Esophagus (tissue), 2 donors: Measurements from ENCODE around the gene TMEM179. TPM values are rescaled to one million over a fixed set of nuclear protein-coding genes. Genes with fewer than 3 reads are reported as not detected.
"Not testable (repeated sequence)": the region's sequence is repeated elsewhere in the genome, so short reads cannot be mapped to it uniquely, and the experiment has no call there.

Experiments
- H3K27ac ChIP-seq, 2 donors: one replicate each; pipeline ENCODE4 v1.5.1; 2013; ENCODE audit warnings: low read depth in 2 of 2, mild to moderate bottlenecking in 2 of 2, inconsistent platforms in 1 of 2, low read length in 1 of 2, moderate library complexity in 1 of 2
- H3K27me3 ChIP-seq, 2 donors: one replicate each; pipeline ENCODE4 v1.6.1; 2013; ENCODE audit warnings: low read length in 2 of 2, control low read depth in 1 of 2, mild to moderate bottlenecking in 1 of 2; ENCODE audit not compliant: insufficient read depth in 2 of 2, control insufficient read depth in 1 of 2
- H3K36me3 ChIP-seq, 2 donors: one replicate each; pipeline ENCODE4 v1.6.1; 2013; ENCODE audit warnings: low read length in 1 of 2; ENCODE audit not compliant: control insufficient read depth in 2 of 2, insufficient read depth in 2 of 2
- H3K4me1 ChIP-seq, 2 donors: one replicate each; pipeline ENCODE4 v1.6.1; 2013; ENCODE audit warnings: low read length in 1 of 2; ENCODE audit not compliant: control insufficient read depth in 2 of 2, insufficient read depth in 2 of 2
- H3K4me3 ChIP-seq, 2 donors: one replicate each; pipeline ENCODE4 v1.5.1; 2013; ENCODE audit warnings: low read length in 2 of 2, mild to moderate bottlenecking in 2 of 2, low read depth in 1 of 2, moderate library complexity in 1 of 2
- H3K9me3 ChIP-seq, 2 donors: one replicate each; pipeline ENCODE4 v1.6.1; 2013; ENCODE audit warnings: mild to moderate bottlenecking in 2 of 2, low read depth in 1 of 2, low read length in 1 of 2, moderate library complexity in 1 of 2; ENCODE audit not compliant: control insufficient read depth in 2 of 2, insufficient read depth in 1 of 2
- WGBS, 2 donors: extraction: QIAGEN DNeasy Blood & Tissue Kit; methylation state at CpG; one replicate each; pipeline ENCODE4 v1.1.7; 2013; 5-methylcytosine and 5-hydroxymethylcytosine counted together
- polyA plus RNA-seq, 2 donors: library from polyadenylated mRNA; stranded (reverse); fragments of 200-250 nt; gene quantifications; one replicate each; pipeline ENCODE4 v1.2.3, GENCODE V29; 2013
- donor health status: healthy with polysubstance abuse.
- donor health status: Bipolar disorder and iron deficiency.

The TMEM179 gene
- polyA plus RNA-seq, 2 donors, result 0.02 to 0.06 TPM

DNA sequence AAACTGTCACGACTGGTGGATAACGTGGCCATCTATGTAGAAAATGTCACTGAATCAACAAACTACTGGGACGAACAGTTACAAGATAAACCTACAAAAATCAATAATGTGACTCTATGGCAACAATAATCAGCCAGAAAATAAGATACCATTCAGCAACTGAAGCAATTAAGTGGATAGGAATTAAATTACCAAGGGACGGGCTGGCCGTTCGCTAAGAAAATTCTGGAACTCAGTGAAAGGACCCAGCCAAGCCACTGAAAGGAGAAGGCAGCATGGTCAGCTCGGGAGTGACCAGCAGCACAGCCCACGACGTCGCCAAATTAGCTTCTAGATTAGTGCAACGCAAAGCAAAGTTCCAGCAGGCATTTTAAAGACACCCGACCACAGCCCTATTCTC lies 33.6 kb upstream of the TMEM179 start:
- Histone ChIP-seq H3K36me3 (no peaks in the 10 kb centered on the region), H3K4me1 (no peaks in the 10 kb centered on the region), H3K27ac (no peak overlapping the region), H3K27me3 (no peaks in the 10 kb centered on the region), H3K9me3 (peaks cover 0 to 7% of the 10 kb centered on the region in 2 donors), H3K4me3 (no peak overlapping the region)
- 27 to 30% methylated on average over 12 of the region's 12 CpGs for WGBS, 2 donors

DNA sequence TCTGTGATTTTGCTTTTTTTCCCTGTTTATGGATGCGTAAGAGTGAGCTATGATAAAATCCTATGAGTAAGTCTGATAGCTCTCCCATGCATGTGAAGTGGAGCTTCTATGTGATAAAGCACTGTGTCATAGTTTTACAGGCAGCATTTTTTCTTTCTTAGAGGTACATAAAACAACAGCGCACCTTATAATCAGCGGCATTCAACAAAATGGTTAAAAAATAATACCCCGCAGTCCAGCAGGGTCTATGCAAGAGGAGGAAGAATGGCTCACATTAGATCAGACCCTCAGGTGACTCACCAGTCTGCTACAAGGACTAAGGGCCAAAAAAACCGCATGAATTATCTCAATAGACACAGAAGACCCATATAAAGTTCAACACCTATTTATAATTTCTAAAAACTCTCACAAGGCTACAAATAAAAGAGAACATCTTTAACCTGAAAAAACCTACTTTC lies 33.0 kb upstream of the TMEM179 start:
- WGBS, 2 donors, result 74 to 75% methylated on average over 5 of the region's 5 CpGs
- H3K27me3 ChIP-seq, result no peaks in the 10 kb centered on the region

DNA sequence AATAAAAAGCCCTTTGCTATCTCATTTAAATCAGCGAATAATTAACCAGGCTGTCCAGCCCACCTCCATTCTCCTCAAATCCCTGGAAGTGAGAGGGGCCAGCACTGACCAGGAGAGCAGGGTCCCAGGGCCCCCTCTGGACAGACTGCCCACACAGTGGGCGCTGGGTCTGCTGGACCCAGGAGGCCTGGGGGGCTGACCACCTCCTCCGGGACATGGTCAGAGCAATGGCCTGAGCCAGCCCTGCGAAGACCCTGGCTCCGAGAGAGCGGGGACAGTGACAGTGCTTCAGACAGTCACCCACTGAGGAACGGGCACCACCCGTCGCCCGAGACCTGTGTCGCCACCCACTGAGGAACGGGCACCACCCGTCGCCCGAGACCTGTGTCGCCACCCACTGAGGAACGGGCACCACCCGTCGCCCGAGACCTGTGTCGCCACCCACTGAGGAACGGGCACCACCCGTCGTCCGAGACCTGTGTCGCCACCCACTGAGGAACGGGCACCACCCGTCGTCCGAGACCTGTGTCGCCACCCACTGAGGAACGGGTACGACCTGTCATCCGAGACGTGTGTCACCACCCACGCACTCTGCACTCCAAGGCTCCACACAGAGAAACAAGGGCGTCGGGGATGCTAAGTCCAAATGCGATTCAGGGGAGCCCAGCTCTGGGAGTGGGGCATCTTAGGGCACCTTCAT lies 32.4 kb upstream of the TMEM179 start:
- H3K4me1 ChIP-seq, result not testable (repeated sequence)

More for the DNA sequence above, 33.0 kb upstream of the TMEM179 start:
- Histone ChIP-seq H3K9me3 (peaks cover 0 to 7% of the 10 kb centered on the region in 2 donors), H3K4me3 (no peak overlapping the region), H3K27ac (no peak overlapping the region), H3K36me3 (no peaks in the 10 kb centered on the region), H3K4me1 (no peaks in the 10 kb centered on the region)

DNA sequence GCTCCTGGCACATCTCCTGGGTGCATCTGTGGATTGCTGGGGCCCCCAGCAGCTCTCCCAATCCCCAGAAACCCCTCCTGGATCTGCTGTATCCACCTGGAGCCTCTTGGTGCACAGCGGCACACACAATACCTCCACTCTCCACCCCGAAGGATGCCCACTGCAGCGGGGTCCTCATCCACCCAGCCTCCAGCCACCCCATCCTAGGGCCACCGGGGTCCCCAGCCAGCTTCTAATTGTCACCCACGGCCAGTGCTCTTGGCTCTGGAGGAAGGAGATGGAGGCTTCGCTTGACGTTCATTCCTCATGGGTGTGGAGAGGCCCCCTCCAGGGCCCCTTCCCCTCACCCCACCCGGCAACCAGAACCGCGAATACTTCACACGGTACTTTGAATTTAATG lies 31.6 kb upstream of the TMEM179 start:
- Histone ChIP-seq H3K27me3 (no peaks in the 10 kb centered on the region), H3K4me1 (no peaks in the 10 kb centered on the region), H3K27ac (no peak overlapping the region), H3K9me3 (peaks cover 0 to 7% of the 10 kb centered on the region in 2 donors), H3K4me3 (no peak overlapping the region), H3K36me3 (no peaks in the 10 kb centered on the region)
- WGBS, 2 donors, result 81 to 82% methylated on average over 11 of the region's 11 CpGs

More for the DNA sequence above, 32.4 kb upstream of the TMEM179 start:
- not testable (repeated sequence) for H3K9me3 ChIP-seq, H3K27me3 ChIP-seq, H3K27ac ChIP-seq, H3K4me3 ChIP-seq, H3K36me3 ChIP-seq
- WGBS, 2 donors, result 72 to 80% methylated on average over 37 to 39 of the region's 39 CpGs

DNA sequence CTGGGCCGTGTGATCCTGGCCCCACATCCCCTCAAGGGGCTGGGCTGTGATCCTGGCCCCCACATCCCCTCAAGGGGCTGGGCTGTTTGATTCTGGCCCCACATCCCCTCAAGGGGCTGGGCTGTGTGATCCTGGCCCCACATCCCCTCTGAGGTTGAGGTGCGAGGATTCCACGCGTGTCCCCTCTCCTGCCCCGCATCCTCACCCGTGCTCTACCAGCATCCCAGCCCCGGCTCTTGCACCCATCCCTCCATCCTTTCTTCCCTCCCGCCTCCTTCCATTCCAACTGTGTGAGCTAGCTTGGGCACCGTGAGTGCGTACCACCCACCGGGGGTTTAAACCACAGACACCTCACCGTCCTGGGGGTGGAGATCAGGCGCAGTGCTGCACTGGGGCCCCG lies 31.1 kb upstream of the TMEM179 start:
- WGBS, 2 donors, result 79 to 89% methylated on average over 13 of the region's 14 CpGs
- Histone ChIP-seq H3K4me1 (no peaks in the 10 kb centered on the region), H3K9me3 (peaks cover 0 to 7% of the 10 kb centered on the region in 2 donors), H3K27ac (no peak overlapping the region), H3K4me3 (no peak overlapping the region), H3K27me3 (no peaks in the 10 kb centered on the region), H3K36me3 (no peaks in the 10 kb centered on the region)

DNA sequence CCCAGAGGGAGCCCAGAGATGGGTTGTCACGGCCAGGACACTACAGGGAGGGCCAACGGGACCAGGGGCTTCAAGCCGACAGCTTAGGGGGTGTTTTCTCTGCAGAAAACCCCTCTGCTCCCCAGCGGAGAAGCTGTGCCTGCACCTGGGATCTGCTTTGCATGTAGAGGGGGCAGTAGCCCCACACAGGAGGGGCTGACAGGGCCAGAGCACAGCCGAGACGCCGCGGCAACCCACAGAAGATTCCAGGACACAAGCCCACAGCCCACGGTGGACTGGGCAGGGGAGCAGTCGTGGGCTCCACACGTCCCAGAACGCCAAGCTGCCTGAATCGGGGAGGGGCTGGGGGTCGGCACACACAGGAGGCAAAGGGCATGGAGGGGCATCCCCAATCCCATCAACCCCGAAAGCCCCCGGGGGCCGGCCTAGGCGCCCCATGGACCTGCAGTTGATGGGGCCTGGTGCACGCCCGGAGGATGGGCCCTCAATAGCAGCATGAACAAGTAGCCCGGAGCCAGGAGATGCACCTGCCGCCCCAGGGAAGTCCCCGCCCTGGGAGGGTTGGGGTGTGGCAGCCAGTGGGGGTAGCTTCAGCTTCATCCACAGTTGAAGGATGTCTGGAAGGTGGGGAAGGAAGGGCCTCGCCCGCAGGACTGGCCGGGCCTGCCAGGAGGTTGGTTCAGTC lies 30.5 kb upstream of the TMEM179 start:
- Histone ChIP-seq H3K27ac (no peak overlapping the region), H3K36me3 (no peaks in the 10 kb centered on the region), H3K27me3 (no peaks in the 10 kb centered on the region), H3K9me3 (peaks cover 0 to 7% of the 10 kb centered on the region in 2 donors), H3K4me1 (no peaks in the 10 kb centered on the region), H3K4me3 (no peak overlapping the region)
- WGBS, 2 donors, result 78 to 79% methylated on average over 23 to 26 of the region's 26 CpGs

DNA sequence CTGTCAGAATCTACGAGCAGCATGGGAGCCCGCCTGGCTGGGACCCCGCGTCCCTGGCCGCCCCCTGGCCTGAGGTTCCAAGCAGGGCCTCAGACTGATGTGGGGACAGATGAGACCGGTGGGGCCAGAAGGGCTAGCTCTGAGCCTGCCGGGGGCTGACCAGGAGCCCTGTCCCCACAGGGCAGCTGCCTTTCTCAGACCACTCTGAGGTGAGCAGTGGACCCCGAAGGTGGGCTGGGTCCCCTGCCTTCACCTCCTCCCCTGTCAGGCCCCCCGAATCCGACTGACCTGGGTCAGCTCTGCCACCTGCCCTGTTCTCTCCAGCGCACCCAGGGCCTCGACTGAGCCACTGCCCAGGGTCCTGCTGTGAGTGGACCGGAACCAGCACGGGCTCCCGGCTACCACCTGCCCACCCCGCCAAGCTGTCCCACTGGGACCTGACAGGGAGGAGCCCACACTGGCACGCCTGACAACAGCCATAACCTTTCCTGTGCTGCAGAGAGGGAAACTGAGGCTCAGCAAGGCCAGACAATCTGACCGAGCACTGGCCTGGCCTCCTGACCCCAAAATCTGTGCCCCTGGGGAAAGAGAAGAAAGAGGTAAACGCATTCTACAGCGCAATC lies 29.7 kb upstream of the TMEM179 start:
- Histone ChIP-seq H3K36me3 (no peaks in the 10 kb centered on the region), H3K27me3 (no peaks in the 10 kb centered on the region), H3K4me1 (no peaks in the 10 kb centered on the region), H3K4me3 (no peak overlapping the region), H3K27ac (no peak overlapping the region), H3K9me3 (peaks cover 0 to 3% of the 10 kb centered on the region in 2 donors)
- WGBS, 2 donors, result 85 to 86% methylated on average over 20 of the region's 20 CpGs

DNA sequence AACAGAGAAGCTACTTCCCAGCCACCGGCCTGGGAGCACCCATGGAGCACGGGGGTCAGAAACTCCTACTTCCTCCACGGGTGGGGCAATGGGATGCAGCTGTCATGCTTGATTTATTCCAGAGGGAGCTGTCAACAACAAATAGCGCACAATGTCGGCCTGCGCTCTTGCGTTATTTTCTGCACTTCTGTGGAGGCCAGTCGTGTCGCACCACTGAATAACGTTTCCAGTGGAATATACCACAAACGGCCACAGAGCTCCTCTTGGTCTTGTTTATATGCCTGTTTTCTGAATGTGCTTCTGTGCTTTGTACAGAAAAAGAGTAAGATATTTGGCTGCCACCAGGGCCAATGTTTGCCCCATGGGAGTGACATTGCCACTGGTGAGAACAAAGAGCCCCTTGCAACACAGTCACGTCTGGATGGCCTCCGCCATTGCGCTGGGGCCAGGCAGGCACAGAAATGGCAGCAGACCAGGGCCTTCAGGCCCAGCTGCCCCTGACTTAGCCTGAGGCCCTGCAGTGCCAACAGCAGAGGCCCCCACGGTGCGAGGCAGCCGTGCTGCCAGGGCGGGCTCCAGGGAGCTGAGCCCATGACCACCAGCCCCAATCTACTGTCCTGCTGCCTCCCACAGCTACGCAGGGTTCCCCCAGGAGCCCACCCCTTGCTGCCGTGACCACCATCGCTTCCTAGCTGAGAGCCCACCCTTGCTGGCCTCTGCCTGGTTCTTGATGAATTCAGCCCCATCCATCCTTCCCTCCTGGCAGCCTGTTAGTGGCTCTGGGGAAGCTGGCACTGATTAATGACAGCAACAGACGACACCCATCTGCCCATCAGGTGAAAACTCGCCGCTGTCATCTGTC lies 28.9 kb upstream of the TMEM179 start:
- 76 to 77% methylated on average over 24 of the region's 24 CpGs for WGBS, 2 donors
- no peak overlapping the region for H3K4me3 ChIP-seq
- no peaks in the 10 kb centered on the region for H3K4me1 ChIP-seq
- H3K36me3 ChIP-seq, result no peaks in the 10 kb centered on the region
- H3K27me3 ChIP-seq, result peaks cover 0 to 2% of the 10 kb centered on the region in 2 donors
- no peak overlapping the region for H3K27ac ChIP-seq
- peaks cover 0 to 7% of the 10 kb centered on the region in 2 donors for H3K9me3 ChIP-seq

DNA sequence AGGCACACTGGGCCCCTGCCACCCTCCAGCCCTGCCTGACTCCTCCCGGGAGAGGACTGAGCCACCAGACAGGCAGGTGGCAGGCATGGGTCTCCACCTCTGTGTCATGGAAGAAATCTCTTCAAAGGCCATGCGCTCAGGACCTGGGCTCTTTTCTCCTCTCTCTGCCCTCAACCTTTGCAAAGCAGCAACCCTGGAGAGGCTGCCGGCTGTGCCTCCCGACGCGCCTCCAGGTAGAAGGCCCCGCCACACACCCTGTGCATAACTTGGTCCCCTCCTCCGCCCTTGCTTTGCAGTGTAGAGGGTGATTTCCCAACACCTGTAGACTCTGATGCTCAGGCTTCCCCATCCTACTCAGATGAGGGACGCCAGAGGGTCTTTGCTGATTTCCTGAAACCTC lies 28.2 kb upstream of the TMEM179 start:
- WGBS, 2 donors, result 73 to 75% methylated on average over 9 of the region's 9 CpGs
- peaks cover 0 to 2% of the 10 kb centered on the region in 2 donors for H3K27me3 ChIP-seq
- no peaks in the 10 kb centered on the region for H3K36me3 ChIP-seq
- H3K4me1 ChIP-seq, result no peaks in the 10 kb centered on the region
- H3K27ac ChIP-seq, result no peak overlapping the region
- no peak overlapping the region for H3K4me3 ChIP-seq
- peaks cover 0 to 7% of the 10 kb centered on the region in 2 donors for H3K9me3 ChIP-seq
